Skin epidermis (tissue), 12 donors: ENCODE measurements around the gene MEOX2.

Source experiments
- H3K27ac ChIP-seq, 21 experiments: fragments of 200-600 bp; sonication (generic) in 11 of 21; one replicate each; pipeline ENCODE4 v1.5.0; 2020; ENCODE audit warnings: mild to moderate bottlenecking in 3 of 21, inconsistent platforms in 2 of 21, moderate library complexity in 2 of 21
- H3K4me3 ChIP-seq, 7 experiments: fragments of 200-600 bp; sonication (generic) in 2 of 7; one replicate each; pipeline ENCODE4 v1.5.0; 2020; ENCODE audit warnings: inconsistent platforms in 2 of 7, mild to moderate bottlenecking in 2 of 7, moderate library complexity in 1 of 7

Gene MEOX2

GRCh38 chr7:15625466-15625865 lies 61.0 kb downstream of the MEOX2 start:
- no peak overlapping the region for H3K27ac ChIP-seq
- no peak overlapping the region for H3K4me3 ChIP-seq

- no peak overlapping the region for H3K4me3 ChIP-seq
- H3K27ac ChIP-seq: no peak overlapping the region
Measured at GRCh38 chr7:15621468-15621867, 65.0 kb downstream of the MEOX2 start.

GRCh38 chr7:15620491-15621185 lies 65.8 kb downstream of the MEOX2 start:
- Histone ChIP-seq H3K4me3 (no peak overlapping the region), H3K27ac (no peak overlapping the region)

- no peak overlapping the region for H3K4me3 ChIP-seq
- H3K27ac ChIP-seq: no peak overlapping the region
Measured at GRCh38 chr7:15618275-15618674, 68.2 kb downstream of the MEOX2 start.

GRCh38 chr7:15612205-15612604 lies 74.3 kb downstream of the MEOX2 start:
- no peak overlapping the region for H3K27ac ChIP-seq
- no peak overlapping the region for H3K4me3 ChIP-seq

GRCh38 chr7:15610503-15610902 lies 76.0 kb downstream of the MEOX2 start:
- Histone ChIP-seq H3K27ac (no peak overlapping the region), H3K4me3 (no peak overlapping the region)

DNA sequence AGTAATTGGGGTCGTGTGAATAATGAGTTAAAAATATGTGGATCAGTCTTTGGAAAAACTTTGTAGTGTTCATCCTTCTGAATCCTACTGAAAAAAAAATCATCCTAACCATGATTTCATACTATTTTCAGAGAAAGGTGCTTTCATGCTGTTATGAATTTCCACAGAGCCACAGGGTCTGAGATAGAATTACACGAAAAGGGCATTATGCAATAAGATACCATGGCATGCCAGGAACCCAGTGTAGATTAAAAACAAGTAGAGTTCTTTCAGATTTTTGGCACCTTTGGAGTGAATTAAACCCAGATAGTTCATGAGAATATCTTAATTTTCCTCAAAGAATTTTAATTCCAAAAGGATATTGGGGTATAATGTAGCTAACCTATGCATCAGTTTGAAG lies 77.2 kb downstream of the MEOX2 start:
- Histone ChIP-seq H3K27ac (no peak overlapping the region), H3K4me3 (no peak overlapping the region)

DNA sequence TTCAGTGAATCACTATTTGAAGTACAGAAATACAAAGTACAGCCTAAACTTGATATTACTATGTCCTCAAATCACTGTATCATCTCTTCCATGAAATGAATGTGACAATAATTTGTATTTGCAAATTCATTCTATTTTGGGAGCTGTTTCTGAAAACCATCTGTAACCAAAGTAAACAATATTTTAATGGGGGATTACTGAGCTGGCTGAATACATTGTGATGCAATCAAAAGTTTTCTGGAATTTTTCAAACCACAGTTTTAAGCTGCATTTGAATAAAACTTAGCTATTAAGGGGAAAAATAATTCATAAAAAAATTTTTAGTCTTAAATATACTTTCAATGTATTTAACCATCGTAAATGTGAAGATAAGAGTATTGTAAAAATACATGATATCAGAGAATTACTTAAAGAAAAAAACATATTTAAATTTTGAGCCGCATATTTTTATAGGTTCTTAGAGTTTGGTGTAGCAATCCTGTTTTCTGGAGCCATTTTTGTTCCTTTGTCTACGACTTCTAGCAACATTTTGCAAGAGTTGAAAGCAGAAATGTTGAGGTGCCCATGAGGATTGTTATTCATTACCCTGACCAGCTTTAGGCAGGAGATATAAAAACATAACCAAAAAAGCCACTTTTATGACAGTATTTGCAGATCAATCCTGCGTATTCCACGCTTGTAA lies 78.8 kb downstream of the MEOX2 start:
- Histone ChIP-seq H3K4me3 (no peak overlapping the region), H3K27ac (peak overlapping the region in 1 of 21 experiments; percentile 12)

- no peak overlapping the region for H3K4me3 ChIP-seq
- H3K27ac ChIP-seq: no peak overlapping the region
Measured at GRCh38 chr7:15606561-15606960, 79.9 kb downstream of the MEOX2 start.

- Histone ChIP-seq H3K27ac (no peak overlapping the region), H3K4me3 (no peak overlapping the region)
Measured at GRCh38 chr7:15604166-15604565, 82.3 kb downstream of the MEOX2 start.

- no peak overlapping the region for H3K27ac ChIP-seq
- no peak overlapping the region for H3K4me3 ChIP-seq
Measured at GRCh38 chr7:15603124-15603523, 83.4 kb downstream of the MEOX2 start.

DNA sequence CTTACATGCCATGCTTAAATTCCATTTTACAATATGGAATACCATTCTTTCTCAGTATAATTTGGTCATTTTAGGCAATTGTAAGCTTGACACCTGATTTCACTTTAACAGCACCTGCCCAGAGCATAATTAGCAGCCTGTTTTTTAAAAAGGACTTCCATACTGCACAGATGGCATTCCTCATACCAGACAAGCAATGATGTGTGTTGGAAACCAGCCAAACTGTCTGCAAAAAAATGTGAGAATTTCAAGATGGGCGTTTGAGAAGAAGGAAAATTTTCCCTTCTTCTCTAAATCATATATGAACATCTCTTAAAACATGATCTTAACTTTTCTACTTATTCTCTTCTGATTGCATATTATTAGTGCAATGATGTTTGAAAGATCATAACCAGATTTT lies 84.2 kb downstream of the MEOX2 start:
- Histone ChIP-seq H3K27ac (no peak overlapping the region), H3K4me3 (no peak overlapping the region)

GRCh38 chr7:15601175-15601574 lies 85.3 kb downstream of the MEOX2 start:
- no peak overlapping the region for H3K27ac ChIP-seq

DNA sequence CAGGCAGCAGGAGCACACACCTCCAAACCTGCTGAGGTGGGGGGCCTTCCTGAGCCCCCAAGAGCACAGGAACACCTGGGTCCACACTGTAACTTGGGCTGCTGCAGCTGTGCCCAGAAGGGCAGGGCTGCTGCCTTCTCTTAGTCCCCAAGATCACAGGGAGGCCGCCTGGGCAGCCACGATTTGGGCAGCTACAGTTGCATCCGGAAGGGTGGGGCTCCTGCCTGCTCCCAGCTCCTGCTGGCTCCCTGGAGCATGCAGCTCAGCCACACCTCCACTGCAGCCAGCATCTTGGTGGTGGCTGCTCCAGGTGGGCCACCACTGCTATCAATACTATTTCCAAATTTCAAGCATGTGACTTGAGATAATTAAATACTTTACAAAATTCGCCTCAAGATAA lies 86.2 kb downstream of the MEOX2 start:
- H3K27ac ChIP-seq: no peak overlapping the region
- no peak overlapping the region for H3K4me3 ChIP-seq

More at GRCh38 chr7:15601175-15601574, 85.3 kb downstream of the MEOX2 start:
- H3K4me3 ChIP-seq: no peak overlapping the region

GRCh38 chr7:15594461-15594860 lies 92.0 kb downstream of the MEOX2 start:
- Histone ChIP-seq H3K27ac (no peak overlapping the region), H3K4me3 (no peak overlapping the region)

DNA sequence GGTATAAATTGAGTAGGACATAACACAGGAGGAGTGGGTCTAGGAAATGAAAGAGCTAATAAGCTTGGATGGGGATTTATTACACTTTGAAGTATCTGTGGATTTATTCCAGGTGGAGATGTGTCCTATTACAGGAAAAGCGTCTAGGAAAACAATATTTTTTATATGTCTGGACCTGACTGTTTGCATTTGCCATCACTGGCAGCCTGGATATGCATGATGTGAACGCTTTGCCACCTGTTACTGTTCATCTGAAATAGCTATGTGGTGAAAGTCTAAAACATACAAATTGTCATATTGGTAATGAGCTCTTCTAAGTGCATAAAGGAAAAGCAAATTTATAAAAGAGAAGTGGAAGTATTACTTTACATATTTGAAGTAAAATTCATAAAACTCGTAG lies 93.1 kb downstream of the MEOX2 start:
- H3K4me3 ChIP-seq: no peak overlapping the region
- H3K27ac ChIP-seq: no peak overlapping the region

GRCh38 chr7:15586266-15586665 lies 100.2 kb downstream of the MEOX2 start:
- H3K27ac ChIP-seq: no peak overlapping the region
- no peak overlapping the region for H3K4me3 ChIP-seq

- H3K4me3 ChIP-seq: no peak overlapping the region
- H3K27ac ChIP-seq: no peak overlapping the region
Measured at GRCh38 chr7:15584575-15584974, 101.9 kb downstream of the MEOX2 start.

GRCh38 chr7:15582773-15583172 lies 103.7 kb downstream of the MEOX2 start:
- no peak overlapping the region for H3K4me3 ChIP-seq
- H3K27ac ChIP-seq: no peak overlapping the region

DNA sequence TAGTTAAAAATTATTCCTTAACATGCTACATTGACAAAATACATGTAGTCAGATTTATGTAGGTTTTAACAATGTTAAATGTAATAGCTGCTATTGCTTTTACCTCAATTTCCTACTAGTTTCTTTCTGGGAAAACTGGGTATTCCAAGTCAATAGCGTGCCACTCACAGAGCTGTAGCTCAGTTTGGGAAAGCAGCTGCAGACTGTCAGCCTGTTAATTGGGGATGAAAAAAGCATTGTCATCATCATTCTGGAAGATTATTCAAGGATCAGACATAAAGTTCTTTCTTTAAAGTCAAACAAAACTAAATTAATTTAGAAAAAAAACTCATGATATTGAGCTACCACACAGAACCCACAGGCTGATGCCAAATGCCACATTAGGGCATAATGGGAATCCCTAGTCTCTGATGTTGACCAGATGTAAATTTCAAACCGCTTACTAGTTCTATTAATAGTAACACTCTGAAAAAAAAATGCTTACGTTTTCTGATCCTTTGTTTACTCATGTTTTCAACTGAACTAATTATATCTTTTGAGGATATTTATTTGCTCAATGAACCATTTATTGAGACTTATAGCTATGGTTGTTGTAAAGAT lies 105.0 kb downstream of the MEOX2 start:
- H3K27ac ChIP-seq: peak overlapping the region in 1 of 21 experiments; percentile 14

More for the DNA sequence above, 105.0 kb downstream of the MEOX2 start:
- no peak overlapping the region for H3K4me3 ChIP-seq
